Cortex of kidney (tissue), 1 donor: ENCODE data around the gene SASH1.

Experiments used
- DNase-seq: peaks from one replicate; lab custom pipeline; 2025; lab: John Stamatoyannopoulos, UW

Gene SASH1

DNA sequence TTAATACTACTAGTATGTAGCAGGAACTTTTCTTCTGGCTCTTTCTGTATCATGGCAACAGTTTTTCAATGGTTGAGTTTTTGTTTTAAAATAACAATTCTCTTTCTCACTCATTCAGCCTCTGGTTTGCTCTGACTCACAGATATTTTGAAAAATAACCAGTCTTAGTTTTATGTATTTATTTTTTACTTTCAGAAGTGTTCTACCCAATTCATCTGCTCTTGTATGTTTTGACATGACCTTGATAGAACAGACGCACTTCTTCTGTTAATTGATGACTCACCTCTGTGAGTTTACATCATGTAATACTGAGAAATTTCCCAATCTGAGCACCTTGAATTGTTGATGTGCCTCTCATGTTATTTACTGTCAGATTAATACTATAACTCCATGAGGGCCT is 178.9 kb downstream of the SASH1 start:
- DNase-seq = no peak

DNA sequence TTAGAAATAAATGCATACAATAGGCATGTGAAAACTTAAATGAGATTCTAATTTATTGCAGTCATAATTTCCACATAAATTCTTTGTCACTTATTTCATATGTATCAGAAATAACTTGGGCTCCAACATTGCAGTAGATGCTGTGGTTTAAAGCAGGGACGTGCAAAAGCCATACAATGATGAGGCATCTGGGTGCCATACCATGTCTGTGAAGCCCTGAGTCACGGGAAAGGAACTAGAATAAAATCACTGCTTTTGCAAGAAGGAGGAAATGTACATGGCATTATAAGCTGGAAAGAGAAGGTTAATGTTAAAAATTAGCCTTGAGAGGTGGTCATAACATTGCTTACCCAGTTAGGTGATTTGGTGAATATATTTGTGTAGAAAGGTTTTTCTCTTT is 180.4 kb downstream of the SASH1 start:
- no peak for DNase-seq

DNA sequence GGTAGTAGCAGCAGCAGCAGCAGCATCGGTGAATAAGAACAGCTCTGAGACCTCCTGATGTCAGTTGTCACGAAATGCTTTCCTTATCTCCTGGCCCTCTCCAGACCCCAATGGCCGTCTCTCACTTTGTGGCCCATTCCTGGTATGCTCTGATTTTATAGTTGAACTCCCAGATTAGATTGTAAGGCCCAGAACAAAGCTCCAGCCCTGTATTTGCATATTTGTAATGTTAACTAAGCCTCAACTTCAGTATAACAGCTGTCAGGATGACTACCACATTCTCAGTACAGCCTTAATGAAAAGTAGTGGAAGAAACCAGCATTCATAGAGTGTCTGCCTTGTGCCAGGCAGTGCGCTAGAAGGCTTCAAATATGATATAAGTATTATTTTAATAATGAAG is 180.9 kb downstream of the SASH1 start:
- DNase-seq = no peak

DNA sequence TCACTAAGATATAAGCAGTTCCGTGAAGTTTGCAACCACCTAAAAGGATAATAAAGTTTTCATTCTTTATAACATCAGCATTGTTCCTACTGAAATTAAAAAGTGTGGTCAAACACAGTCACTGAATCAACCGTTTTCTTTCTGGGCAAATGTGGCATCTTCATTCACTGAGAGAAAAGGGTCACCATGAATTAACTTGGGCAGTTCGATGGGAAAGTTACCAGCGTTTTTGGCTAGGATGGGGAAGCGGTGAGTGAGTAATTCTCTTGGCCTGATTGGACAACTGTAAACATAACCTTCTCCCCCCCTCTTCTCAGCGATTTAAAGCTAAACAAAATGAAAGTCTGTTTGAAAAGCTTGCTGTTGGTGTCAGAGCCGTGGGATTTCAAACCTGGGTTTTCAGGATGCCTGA is 181.8 kb downstream of the SASH1 start:
- DNase-seq = no peak

DNA sequence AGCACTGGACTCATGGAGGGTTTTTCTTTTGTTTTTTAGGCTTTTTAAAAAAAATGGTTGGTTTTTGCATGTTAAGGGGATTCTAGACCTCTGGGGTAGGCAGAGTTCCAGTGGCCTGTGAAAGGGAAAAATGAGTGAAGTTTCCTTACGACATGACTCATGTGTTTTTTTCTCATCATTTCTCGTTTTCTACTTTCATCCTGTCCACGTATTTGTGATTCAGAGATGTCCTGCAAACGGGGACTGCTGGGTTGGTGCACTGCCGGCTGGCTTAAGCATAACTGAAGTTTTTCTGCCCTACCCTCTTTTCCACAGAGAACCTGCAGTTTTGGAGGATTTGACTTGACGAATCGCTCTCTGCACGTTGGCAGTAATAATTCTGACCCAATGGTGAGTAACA is 182.3 kb downstream of the SASH1 start:
- no peak for DNase-seq

DNA sequence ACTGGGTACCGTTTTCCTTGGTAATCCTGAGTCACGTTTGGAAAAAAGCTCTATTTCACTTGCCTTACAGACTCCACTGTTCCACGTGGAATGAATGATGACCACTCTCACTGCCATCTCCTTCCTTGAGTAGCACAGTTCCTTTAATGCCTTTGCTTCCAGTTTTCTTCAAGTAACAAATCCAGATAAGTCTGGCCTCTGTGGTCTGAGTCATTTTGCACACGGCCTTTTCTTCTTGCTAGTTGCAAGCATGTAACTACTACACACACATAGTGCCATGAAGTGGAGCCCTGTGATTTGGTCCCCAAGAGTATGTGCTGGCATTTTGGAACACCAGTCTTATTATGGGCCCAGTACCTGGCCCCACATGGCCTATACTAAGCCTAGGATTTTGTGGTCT is 182.8 kb downstream of the SASH1 start:
- no peak for DNase-seq

DNA sequence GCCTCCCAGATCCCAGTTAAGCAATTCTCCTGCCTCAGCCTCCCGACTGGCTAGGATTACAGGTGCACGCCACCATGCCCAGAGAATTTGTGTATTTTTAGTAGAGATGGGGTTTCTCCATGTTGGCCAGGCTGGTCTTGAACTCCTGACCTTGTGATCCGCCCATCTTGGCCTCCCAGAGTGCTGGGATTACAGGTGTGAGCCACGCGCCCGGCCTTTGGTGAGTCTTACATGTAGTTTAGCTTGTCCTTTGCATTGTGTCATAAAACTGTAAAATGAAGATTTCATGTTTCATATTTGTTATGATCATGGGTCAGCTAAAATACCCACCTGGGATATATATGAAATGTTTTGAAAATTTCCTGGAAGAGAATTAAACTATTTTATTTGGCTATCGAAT is 183.5 kb downstream of the SASH1 start:
- no peak for DNase-seq

DNA sequence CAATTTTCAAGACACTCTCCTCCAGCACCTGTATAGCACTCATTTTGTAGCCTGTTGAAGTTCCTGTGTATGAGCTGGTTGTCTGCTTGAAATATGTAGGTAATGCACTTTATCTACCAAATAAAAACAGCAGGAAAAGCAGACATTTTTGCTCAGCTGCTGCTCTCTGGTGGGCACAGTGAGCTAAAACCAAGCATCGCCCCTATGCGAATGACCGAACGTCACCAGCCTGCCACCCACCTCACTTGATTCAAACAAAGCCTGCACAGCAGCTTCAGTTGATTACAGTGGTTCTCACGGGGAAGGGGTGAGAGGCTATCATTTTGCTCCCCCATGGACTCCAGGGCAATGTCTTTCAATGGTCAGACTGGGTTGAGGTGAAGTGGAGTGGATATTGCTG is 185.7 kb downstream of the SASH1 start:
- DNase-seq = no peak

DNA sequence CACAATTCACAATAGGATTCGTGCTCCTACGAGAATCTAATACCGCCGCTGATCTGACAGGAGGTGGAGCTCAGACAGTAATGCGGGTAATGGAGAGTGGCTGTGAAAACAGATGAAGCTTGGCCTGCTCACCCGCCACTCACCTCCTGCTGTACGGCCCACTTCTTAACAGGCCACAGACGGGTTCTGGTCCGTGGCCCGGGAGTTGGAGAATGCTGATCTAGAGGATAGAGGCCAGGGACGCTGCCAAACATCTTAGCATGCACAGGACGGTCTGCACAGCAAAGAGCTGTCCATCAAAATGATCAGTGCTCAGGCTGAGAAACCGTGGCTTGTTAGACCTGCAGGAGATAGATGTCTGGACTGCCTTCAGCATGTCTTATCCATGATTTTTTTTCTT is 186.4 kb downstream of the SASH1 start:
- no peak for DNase-seq

DNA sequence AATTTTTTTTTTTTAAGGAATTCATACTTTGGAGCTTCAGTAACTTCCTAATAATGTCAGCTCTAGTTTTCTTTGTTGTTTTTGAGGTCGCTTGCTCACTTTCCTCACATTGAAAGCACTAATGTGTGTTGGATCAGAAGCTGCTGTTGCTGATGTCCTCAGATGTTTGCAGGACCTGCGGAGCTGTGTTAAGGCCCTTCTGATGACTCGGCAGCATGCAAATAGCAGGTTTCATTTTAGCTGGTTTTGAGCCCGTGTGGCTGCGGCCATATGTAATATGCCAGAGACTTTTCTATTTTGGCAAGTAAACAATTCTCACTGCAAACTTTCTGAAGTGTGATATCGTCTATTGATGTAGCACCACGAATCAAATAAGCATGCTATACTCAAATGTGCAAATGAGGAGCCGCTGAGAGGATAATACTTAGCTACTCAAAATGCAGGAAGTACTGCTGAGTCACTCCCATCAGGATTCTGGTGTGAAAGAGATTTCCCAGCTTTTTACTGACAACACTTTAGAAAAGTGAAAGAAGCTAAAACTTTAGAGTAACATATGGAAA is 187.8 kb downstream of the SASH1 start:
- DNase-seq = no peak

DNA sequence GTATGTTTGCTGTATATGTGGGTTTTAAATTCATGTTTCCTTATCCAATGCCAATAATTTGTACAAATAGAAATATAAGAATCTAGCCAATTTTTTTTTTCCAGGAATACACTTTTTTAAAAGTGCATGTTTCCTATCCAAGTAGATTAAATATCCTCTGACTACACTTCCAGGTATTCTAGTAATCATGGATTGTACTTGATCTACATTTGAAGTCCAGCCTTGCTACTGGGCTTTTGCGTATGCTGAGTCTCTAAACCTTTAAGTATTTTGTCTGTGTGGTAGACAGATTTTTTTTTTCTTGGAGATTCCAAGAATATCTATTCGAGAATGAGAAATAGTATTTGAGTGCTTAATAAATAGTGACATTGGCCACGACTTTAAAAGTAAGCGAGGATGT is 188.3 kb downstream of the SASH1 start:
- no peak for DNase-seq

DNA sequence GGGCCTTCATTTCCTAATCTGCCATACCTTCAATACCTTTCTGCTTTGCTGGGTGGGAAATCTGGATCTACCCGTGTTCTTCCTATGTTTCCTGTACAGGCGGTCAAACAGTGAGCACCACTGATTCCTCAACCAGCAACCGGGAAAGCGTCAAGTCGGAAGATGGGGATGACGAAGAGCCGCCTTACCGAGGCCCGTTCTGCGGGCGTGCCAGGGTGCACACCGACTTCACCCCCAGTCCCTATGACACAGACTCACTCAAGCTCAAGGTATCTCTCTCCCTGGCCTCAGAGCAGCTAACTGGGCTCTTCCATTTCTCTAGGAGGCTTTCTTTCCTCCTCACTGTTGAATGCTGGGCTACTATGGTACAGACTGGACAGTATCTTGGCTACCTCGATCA is 190.1 kb downstream of the SASH1 start:
- no peak for DNase-seq

DNA sequence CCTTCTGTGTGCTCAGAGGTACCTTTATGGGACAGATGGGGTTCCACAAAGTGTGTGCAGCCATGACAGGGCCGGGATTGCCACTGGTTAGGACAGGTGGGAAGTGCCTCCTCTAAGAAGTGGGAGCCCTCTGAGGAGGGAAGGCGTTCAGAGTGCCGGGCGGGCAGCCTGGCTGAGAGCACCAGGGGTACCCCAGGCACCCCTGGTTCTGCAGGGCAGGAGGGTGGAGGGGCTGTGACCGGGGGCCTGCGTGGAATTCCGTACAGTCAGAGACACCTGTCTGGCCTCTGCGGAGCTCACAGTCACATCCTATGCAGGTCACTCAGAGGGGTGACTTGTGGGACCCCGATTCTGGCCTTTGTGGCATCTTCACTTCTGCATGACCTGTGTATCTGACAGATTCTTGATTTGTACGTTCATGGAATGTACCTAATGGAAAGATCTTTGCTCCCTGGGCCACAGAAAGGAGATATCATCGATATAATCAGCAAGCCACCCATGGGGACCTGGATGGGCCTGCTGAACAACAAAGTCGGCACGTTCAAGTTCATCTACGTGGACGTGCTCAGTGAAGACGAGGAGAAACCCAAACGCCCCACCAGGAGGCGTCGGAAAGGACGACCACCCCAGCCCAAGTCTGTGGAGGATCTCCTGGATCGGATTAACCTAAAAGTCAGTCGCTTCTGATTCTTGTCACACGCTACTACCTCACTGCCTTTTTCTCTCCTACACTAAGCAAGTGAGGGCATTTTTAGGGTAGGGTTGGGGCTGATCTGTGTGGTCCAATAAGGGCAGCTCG is 190.9 kb downstream of the SASH1 start:
- DNase-seq = no peak

DNA sequence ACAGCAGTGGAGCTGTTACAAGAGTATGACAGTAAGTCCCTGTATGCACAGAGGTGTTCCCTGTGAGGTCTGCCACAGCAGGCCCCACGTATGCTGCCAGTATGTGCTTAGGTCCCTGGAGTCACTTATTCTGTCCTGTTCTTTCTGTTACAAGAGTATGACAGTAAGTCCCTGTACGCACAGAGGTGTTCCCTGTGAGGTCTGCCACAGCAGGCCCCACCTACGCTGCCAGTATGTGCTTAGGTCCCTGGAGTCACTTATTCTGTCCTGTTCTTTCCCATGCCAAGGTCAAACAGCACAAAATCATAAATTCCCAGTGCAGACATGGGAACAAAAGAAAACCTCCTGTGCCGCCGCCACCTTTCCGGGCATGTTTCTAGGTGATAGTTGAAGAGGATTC is 192.2 kb downstream of the SASH1 start:
- DNase-seq = no peak

DNA sequence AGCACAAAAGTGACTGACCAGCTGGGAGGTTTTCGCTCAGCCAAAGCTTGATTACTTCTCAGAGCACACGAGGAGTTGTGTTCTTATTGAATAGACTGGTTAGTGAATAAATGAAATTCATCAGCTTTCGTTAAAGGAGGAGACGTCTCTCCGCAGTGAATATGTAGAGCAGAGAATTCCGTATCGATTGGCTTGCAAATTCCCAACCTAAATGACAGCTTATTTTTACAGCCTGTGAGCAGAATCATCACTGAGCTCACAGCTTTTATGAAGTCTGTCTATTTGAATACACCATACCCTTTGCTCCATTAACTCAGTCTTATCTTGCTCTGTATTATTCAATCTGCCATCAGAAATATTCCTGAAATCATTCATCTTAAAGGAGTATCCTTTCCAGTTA is 192.7 kb downstream of the SASH1 start:
- no peak for DNase-seq

DNA sequence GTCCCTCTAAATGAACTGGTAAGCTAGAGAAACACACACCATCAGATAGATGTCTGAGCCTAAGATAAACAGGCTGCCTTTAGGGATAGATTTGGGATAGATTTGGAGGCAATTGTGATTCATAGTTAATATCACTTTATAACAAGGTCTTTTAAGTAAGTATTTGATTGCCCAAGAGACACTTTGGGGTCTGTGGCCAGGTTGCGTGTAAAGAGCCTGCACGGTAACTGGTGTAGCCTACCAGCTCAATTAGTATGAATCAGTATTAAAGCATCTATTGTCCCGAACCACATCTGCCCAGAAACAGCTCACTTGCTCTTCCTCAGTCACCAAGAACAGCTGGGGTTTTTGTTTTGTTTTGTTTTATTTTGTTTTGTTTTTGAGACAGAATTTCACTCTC is 193.3 kb downstream of the SASH1 start:
- no peak for DNase-seq

DNA sequence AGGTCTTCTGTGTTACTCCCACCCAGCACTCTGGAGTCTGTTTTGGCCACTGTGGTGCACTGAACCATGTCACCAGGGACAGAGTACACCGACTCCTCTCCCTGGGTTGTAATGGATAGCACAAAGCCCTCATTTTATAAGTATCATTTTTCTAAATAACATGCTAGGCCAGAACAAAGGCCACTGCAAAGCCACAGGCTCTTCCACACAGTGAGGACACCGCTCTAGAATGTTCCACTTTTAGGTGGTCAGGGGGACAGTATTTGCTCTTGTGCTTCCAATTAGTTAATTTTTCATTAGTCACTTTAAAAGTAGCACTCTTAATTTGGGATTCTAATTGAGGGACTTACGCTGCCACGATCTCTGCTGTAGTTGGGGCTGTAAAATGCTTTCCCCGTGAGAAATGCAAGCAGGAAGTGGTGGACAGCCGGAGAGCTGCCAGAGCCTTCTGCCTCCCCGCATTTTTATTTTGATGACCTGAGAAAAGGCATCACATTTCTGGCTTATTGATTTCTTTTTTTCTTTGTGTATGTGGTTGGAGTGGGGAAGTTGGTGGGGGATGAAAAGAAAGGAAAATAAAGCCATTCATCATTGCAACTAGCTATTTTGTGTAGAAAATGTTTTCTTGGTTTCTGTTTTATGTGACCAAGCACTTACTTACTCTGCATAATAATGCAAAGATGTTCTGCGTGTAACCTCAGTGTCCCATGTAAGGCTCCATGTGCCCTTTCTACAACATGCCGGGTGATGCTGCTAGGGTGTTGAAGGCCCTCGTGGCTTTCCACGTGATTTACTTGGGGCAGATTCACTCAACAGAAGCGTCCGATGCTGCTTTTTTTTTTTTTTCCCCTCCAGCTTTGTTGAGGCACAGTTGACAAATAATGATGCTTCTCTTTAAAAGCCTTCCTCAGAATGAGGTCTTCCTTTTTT is 195.9 kb downstream of the SASH1 start:
- no peak for DNase-seq

DNA sequence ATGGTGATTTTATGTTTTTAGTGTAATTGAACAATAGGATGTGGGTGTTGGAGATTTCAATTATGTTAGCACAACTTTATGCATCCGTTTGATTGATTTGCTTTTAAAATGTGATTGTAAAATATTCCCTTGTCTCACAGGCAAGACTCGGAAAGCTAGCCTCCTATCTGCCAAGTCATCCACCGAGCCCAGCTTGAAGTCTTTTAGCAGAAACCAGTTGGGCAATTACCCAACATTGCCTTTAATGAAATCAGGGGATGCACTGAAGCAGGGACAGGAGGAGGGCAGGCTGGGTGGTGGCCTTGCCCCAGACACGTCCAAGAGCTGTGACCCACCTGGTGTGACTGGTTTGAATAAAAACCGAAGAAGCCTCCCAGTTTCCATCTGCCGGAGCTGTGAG is 200.9 kb downstream of the SASH1 start:
- DNase-seq = no peak

DNA sequence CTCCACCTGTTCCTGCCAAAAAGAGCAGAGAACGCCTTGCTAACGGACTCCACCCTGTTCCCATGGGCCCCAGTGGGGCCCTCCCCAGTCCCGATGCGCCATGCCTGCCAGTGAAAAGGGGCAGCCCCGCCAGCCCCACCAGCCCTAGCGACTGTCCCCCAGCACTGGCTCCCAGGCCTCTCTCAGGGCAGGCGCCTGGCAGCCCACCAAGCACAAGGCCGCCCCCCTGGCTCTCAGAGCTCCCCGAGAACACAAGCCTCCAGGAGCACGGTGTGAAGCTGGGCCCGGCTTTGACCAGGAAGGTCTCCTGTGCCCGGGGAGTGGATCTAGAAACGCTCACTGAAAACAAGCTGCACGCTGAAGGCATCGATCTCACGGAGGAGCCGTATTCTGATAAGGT is 201.8 kb downstream of the SASH1 start:
- no peak for DNase-seq

DNA sequence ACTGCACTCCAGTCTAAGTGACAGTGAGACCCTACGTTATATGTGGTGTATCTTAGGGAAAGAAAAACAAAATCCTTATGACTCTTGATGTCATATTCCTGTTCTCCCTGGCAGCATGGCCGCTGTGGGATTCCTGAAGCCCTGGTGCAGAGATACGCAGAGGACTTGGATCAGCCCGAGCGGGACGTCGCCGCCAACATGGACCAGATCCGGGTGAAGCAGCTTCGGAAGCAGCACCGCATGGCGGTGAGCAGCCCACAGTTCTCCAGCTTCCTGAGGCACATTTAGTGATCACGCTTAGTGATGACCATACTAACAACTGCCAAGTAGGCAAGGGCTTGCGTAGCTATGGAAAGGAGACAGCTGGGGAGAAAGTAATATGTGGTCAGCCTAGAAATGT is 203.3 kb downstream of the SASH1 start:
- no peak for DNase-seq

DNA sequence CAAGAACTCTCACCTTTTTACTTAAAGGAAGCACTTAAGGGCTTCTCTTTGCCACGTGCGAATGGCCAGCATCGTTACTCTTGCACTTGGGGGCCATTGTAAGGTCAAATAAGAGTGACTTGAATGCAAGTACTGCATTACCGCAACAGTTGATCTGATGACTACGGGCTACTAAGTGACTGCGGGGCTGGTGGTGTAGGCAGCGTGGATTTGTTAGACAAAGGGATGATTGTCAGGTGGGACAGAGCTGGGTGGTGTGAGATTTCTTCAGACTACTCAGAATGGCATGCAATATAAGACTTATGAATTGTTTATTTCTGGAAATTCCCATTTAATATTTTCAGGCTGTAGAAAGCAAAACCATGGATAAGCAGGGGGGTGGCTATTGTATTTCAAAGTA is 204.5 kb downstream of the SASH1 start:
- DNase-seq = no peak

DNA sequence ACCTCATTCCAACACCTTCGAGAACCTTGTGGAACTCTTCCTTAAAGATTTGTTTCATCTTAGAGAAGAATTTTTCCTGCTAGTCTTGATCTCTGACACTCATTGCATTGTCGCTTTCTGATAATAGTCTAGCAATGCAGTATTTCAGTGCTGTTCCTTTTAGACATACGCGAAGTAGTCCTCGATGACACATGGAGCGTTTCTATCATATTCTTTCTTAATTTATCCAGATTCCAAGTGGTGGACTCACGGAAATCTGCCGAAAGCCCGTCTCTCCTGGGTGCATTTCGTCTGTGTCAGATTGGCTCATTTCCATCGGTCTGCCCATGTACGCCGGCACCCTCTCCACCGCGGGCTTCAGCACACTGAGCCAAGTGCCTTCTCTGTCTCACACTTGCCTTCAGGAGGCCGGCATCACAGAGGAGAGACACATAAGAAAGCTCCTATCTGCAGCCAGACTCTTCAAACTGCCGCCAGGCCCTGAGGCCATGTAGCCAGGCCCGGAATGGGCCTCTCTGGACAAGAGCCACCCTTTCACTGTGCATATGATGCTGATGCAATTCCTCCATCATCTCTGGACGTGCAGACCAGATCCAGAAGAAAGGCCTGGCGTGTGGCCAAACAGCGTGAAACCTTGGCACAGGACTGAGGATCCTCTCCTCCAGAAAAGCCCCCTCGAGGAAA is 205.6 kb downstream of the SASH1 start:
- no peak for DNase-seq
